Measurements from ENCODE around the gene PLA2G15.

The PLA2G15 gene

DNA sequence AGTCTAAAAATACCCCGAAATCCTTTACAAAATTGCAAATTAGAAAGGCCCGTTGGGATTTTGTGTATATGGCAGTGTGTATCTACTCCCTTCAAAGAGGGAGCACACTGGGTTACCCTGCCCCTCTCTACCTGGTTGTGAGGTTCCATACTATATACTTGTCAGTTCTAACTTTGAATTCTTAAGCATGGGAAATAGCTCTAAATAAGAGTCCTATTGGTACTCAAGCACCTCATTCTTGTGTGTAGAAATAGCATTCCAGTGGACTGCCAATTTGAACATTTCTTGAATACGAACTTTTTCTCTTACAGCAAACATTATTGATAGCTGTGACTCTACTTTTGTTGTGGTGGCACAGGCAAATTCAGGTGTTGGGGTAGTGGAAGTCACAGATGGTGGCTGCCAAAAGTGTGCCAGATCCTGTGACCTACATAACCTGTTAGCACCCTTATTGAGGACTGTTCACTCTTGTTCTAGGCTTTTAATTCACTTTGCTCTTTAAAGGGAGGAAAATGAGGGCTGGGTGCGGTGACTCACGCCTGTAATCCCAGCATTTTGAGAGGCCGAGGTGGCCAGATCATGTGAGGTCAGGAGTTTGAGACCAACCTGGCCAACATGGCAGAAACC lies 25.3 kb upstream of the PLA2G15 start:
- H3K27ac ChIP-seq (ENCODE audit: low read depth, low read length) = no peak overlapping the region
- no peaks in the 10 kb centered on the region for H3K9me3 ChIP-seq (ENCODE audit: control insufficient read depth, insufficient read depth, low read length)
- H3K27me3 ChIP-seq (ENCODE audit: control insufficient read depth, low read length) = no peaks in the 10 kb centered on the region
- TF ChIP-seq, protein P1, sequence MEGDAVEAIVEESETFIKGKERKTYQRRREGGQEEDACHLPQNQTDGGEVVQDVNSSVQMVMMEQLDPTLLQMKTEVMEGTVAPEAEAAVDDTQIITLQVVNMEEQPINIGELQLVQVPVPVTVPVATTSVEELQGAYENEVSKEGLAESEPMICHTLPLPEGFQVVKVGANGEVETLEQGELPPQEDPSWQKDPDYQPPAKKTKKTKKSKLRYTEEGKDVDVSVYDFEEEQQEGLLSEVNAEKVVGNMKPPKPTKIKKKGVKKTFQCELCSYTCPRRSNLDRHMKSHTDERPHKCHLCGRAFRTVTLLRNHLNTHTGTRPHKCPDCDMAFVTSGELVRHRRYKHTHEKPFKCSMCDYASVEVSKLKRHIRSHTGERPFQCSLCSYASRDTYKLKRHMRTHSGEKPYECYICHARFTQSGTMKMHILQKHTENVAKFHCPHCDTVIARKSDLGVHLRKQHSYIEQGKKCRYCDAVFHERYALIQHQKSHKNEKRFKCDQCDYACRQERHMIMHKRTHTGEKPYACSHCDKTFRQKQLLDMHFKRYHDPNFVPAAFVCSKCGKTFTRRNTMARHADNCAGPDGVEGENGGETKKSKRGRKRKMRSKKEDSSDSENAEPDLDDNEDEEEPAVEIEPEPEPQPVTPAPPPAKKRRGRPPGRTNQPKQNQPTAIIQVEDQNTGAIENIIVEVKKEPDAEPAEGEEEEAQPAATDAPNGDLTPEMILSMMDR (IDR thresholded peaks at IDR 0.05; ENCODE audit: low read depth, low read length, poor library complexity, severe bottlenecking) = no peak
- no peak for TF ChIP-seq EZH2phosphoT487 (IDR thresholded peaks at IDR 0.05; ENCODE audit: borderline replicate concordance, low read length)
- H3K9me2 ChIP-seq (replicated peaks; ENCODE audit: control insufficient read depth, low read length) = no peaks in the 10 kb centered on the region
- no peaks in the 10 kb centered on the region for H3K4me1 ChIP-seq (ENCODE audit: control insufficient read depth, low read length)
- H3K4me3 ChIP-seq (ENCODE audit: low read length) = no peak overlapping the region
- no peaks in the 10 kb centered on the region; the same call in 1 of the 2 replicates for H3K36me3 ChIP-seq (ENCODE audit: control insufficient read depth, low read length)
- H3F3A ChIP-seq (ENCODE audit: control insufficient read depth, insufficient read depth) = no peaks in the 10 kb centered on the region
- no peaks in the 10 kb centered on the region for H3K79me2 ChIP-seq (ENCODE audit: control insufficient read depth, low read length)
- H3K4me2 ChIP-seq (ENCODE audit: low read length) = no peak overlapping the region
- no peaks in the 10 kb centered on the region for H4K20me1 ChIP-seq (ENCODE audit: control insufficient read depth, insufficient read depth, low read depth, low read length)

- H3K4me1 ChIP-seq (ENCODE audit: control insufficient read depth, low read length) = peaks cover 20% of the 10 kb centered on the region
- H3K4me2 ChIP-seq (ENCODE audit: low read length) = no peak overlapping the region
- peaks cover 18% of the 10 kb centered on the region for H3K36me3 ChIP-seq (ENCODE audit: control insufficient read depth, low read length)
- H3K9me2 ChIP-seq (replicated peaks; ENCODE audit: control insufficient read depth, low read length) = no peaks in the 10 kb centered on the region
- H3F3A ChIP-seq (ENCODE audit: control insufficient read depth, insufficient read depth) = peaks cover 3% of the 10 kb centered on the region; the same call in 1 of the 2 replicates
- H3K27ac ChIP-seq (ENCODE audit: low read depth, low read length) = no peak overlapping the region
- no peak for TF ChIP-seq EZH2phosphoT487 (IDR thresholded peaks at IDR 0.05; ENCODE audit: borderline replicate concordance, low read length)
- TF ChIP-seq, protein P1 (IDR thresholded peaks at IDR 0.05; ENCODE audit: low read depth, low read length, poor library complexity, severe bottlenecking) = no peak
- no peak overlapping the region for H3K4me3 ChIP-seq (ENCODE audit: low read length)
- H3K27me3 ChIP-seq (ENCODE audit: control insufficient read depth, low read length) = no peaks in the 10 kb centered on the region
- no peaks in the 10 kb centered on the region for H4K20me1 ChIP-seq (ENCODE audit: control insufficient read depth, insufficient read depth, low read depth, low read length)
- no peaks in the 10 kb centered on the region for H3K9me3 ChIP-seq (ENCODE audit: control insufficient read depth, insufficient read depth, low read length)
- H3K79me2 ChIP-seq (ENCODE audit: control insufficient read depth, low read length) = no peaks in the 10 kb centered on the region
Measured at GRCh38 chr16:68223072-68223471, 22.1 kb upstream of the PLA2G15 start.

DNA sequence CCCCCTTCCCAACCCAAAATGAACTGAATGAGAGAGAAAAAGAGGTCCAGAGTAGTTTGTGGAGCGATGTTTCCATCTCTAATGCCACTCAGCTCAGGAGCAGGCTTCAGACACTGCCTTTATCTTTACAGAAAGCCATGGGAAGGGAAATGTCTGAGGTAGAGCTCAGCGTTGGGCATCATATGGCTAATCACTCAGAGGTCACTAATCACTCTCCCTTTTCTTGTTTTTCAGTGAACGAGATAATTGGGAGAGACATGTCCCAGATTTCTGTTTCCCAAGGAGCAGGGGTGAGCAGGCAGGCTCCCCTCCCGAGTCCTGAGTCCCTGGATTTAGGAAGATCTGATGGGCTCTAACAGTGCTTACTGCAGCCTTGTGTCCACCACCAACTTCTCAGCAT lies 19.1 kb upstream of the PLA2G15 start:
- H3K4me2 ChIP-seq (ENCODE audit: low read length) = no peak overlapping the region

More for the DNA sequence above, 19.1 kb upstream of the PLA2G15 start:
- no peaks in the 10 kb centered on the region for H4K20me1 ChIP-seq (ENCODE audit: control insufficient read depth, insufficient read depth, low read depth, low read length)
- no peak overlapping the region for H3K4me3 ChIP-seq (ENCODE audit: low read length)
- no peaks in the 10 kb centered on the region for H3K79me2 ChIP-seq (ENCODE audit: control insufficient read depth, low read length)
- H3K27ac ChIP-seq (ENCODE audit: low read depth, low read length) = no peak overlapping the region
- peaks cover 9% of the 10 kb centered on the region; the same call in 1 of the 2 replicates for H3F3A ChIP-seq (ENCODE audit: control insufficient read depth, insufficient read depth)
- H3K9me2 ChIP-seq (replicated peaks; ENCODE audit: control insufficient read depth, low read length) = no peaks in the 10 kb centered on the region
- peaks cover 18% of the 10 kb centered on the region for H3K36me3 ChIP-seq (ENCODE audit: control insufficient read depth, low read length)
- H3K9me3 ChIP-seq (ENCODE audit: control insufficient read depth, insufficient read depth, low read length) = no peaks in the 10 kb centered on the region
- no peaks in the 10 kb centered on the region for H3K27me3 ChIP-seq (ENCODE audit: control insufficient read depth, low read length)
- peaks cover 26% of the 10 kb centered on the region for H3K4me1 ChIP-seq (ENCODE audit: control insufficient read depth, low read length)
- TF ChIP-seq, protein P1 (IDR thresholded peaks at IDR 0.05; ENCODE audit: low read depth, low read length, poor library complexity, severe bottlenecking) = no peak
- TF ChIP-seq EZH2phosphoT487 (IDR thresholded peaks at IDR 0.05; ENCODE audit: borderline replicate concordance, low read length) = no peak
